SK-N-SH treated with all-trans-retinoic acid at 6 μM for 48 hours (cell line): ENCODE results near the gene SEZ6L.

Experiments
- ATAC-seq: fragments of 200-7000 bp; cut with Tn5 transposase; 3 replicates; pipeline ENCODE4 v1.9.1; 2020; ENCODE audit warnings: mild to moderate bottlenecking, moderate library complexity
- ARNTL ChIP-seq: fragments of 450-650 bp; formaldehyde crosslinking; IDR thresholded peaks from 2 replicates; pipeline ENCODE4 v1.5.0; 2020; ENCODE audit warnings: low read depth, mild to moderate bottlenecking, moderate library complexity, borderline replicate concordance
- BACH2 ChIP-seq: fragments of 250-450 bp; sonication (Bioruptor Pico); IDR thresholded peaks from 2 replicates; pipeline ENCODE4 v1.9.0; 2021; ENCODE audit warnings: mild to moderate bottlenecking, borderline replicate concordance
- CSDC2 ChIP-seq: fragments of 250-450 bp; sonication (Bioruptor Pico); IDR thresholded peaks from 2 replicates; pipeline ENCODE4 v1.5.0; 2020; ENCODE audit warnings: mild to moderate bottlenecking, moderate library complexity
- ESRRG ChIP-seq: fragments of 250-450 bp; sonication (Bioruptor Pico); IDR thresholded peaks from 2 replicates; pipeline ENCODE4 v1.6.1; 2021; ENCODE audit warnings: mild to moderate bottlenecking
- GLIS3 ChIP-seq: fragments of 250-450 bp; sonication (Bioruptor Pico); IDR thresholded peaks from 2 replicates; pipeline ENCODE4 v1.5.0; 2020; ENCODE audit warnings: mild to moderate bottlenecking, moderate library complexity
- ISL1 ChIP-seq: fragments of 250-450 bp; sonication (Bioruptor Pico); IDR thresholded peaks from 2 replicates; pipeline ENCODE4 v2.1.2; 2022; ENCODE audit warnings: mild to moderate bottlenecking, moderate library complexity
- OSR1 ChIP-seq: fragments of 250-450 bp; sonication (Bioruptor Pico); IDR thresholded peaks from 2 replicates; pipeline ENCODE4 v1.8.0; 2022; ENCODE audit warnings: moderate library complexity, mild to moderate bottlenecking, inconsistent platforms
- PPARA ChIP-seq: fragments of 250-450 bp; sonication (Bioruptor Pico); IDR thresholded peaks from 2 replicates; pipeline ENCODE4 v1.5.0; 2020; ENCODE audit warnings: mild to moderate bottlenecking, borderline replicate concordance
- SNAI2 ChIP-seq: fragments of 250-450 bp; sonication (Bioruptor Pico); IDR thresholded peaks from 2 replicates; pipeline ENCODE4 v1.5.0; 2020; ENCODE audit warnings: mild to moderate bottlenecking, moderate library complexity
- TCF4 ChIP-seq: fragments of 250-450 bp; sonication (Bioruptor Pico); IDR thresholded peaks from 2 replicates; pipeline ENCODE4 v1.8.0; 2021; ENCODE audit warnings: mild to moderate bottlenecking, moderate library complexity, borderline replicate concordance
- TOX ChIP-seq: fragments of 250-450 bp; sonication (Bioruptor Pico); IDR thresholded peaks from 2 replicates; pipeline ENCODE4 v1.8.0; 2021; ENCODE audit warnings: mild to moderate bottlenecking, moderate library complexity, borderline replicate concordance
- ZC3H10 ChIP-seq: fragments of 250-450 bp; sonication (Bioruptor Pico); IDR thresholded peaks from 2 replicates; pipeline ENCODE4 v1.5.1; 2021; ENCODE audit warnings: mild to moderate bottlenecking, moderate library complexity
- ZFP3 ChIP-seq: fragments of 250-450 bp; sonication (Bioruptor Pico); IDR thresholded peaks from 2 replicates; pipeline ENCODE4 v1.5.0; 2020; ENCODE audit warnings: mild to moderate bottlenecking, moderate library complexity
- ZFP30 ChIP-seq: fragments of 450-650 bp; formaldehyde crosslinking; IDR thresholded peaks from 2 replicates; pipeline ENCODE4 v1.5.0; 2022; ENCODE audit warnings: mild to moderate bottlenecking, moderate library complexity
- ZNF565 ChIP-seq: fragments of 450-650 bp; formaldehyde crosslinking; conservative IDR thresholded peaks from 2 replicates; pipeline ENCODE4 v1.5.0; 2020; ENCODE audit warnings: low read depth, mild to moderate bottlenecking, moderate library complexity
- ZNF70 ChIP-seq: fragments of 450-650 bp; formaldehyde crosslinking; IDR thresholded peaks from 2 replicates; pipeline ENCODE4 v1.5.0; 2020; ENCODE audit warnings: mild to moderate bottlenecking, moderate library complexity
- ZNF8 ChIP-seq: fragments of 450-650 bp; formaldehyde crosslinking; IDR thresholded peaks from 2 replicates; pipeline ENCODE4 v1.5.0; 2020; ENCODE audit warnings: mild to moderate bottlenecking, moderate library complexity
- TF ChIP-seq, protein P1 (sequence below): fragments of 250-450 bp; sonication (Bioruptor Pico); IDR thresholded peaks from 2 replicates; pipeline ENCODE4 v1.5.0; 2020; ENCODE audit warnings: mild to moderate bottlenecking, moderate library complexity
- TF ChIP-seq, protein P2 (sequence below): fragments of 250-450 bp; sonication (Bioruptor Pico); IDR thresholded peaks from 2 replicates; pipeline ENCODE4 v1.5.1; 2021; ENCODE audit warnings: mild to moderate bottlenecking, moderate library complexity
- TF ChIP-seq, protein P3 (sequence below): fragments of 250-450 bp; sonication (Bioruptor Pico); IDR thresholded peaks from 2 replicates; pipeline ENCODE4 v1.8.0; 2021; ENCODE audit warnings: low read depth, mild to moderate bottlenecking, moderate library complexity, borderline replicate concordance
- TF ChIP-seq, protein P4 (sequence below): fragments of 250-450 bp; sonication (Bioruptor Pico); IDR thresholded peaks from 2 replicates; pipeline ENCODE4 v1.8.0; 2020; ENCODE audit warnings: mild to moderate bottlenecking, moderate library complexity, borderline replicate concordance

Gene SEZ6L

DNA sequence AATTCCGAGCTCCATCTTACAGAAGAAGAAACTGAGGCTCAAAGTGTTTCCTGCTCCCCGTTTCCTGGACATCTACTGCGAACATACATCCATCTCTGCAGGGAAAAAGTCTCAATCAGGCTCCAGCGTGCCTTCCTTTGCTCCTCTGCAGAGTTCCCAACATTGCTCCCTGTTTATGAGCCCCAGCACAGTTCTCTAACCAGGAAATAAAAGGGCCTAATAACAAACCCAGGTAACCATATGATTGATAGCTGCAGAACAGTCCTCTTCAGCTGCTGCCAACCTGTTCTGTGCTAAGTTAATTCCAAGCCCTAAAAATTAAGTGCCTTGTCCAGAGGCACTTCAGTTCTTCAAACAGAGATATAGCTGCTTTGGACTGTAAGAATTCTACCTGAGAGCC lies 154.9 kb downstream of the SEZ6L start:
- TF ChIP-seq SNAI2 (no peak), TCF4 (CRISPR knock-in tag) (no peak), ZFP30 (CRISPR knock-in tag) (no peak)

DNA sequence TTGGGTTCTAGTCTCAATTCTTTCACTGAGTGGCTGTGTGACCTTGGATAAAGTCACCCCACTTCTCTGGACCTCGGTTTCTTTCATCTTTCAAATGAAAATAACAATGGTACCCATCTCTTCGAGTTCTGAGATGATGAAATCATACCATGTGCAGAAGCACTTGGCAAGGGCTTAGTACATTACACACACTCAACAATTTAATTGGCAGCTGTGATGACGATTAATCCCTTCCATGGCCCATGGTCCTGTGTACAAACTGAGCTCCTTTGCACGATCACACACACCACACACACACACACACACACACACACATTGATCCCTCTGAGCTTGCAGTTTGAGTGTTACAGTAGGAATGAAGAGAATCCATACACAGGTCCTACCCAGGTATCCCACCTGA lies 156.4 kb downstream of the SEZ6L start:
- TF ChIP-seq ZNF565 (CRISPR knock-in tag) = no peak
- TF ChIP-seq SNAI2 = no peak
- TF ChIP-seq ZFP30 (CRISPR knock-in tag) = no peak
- TF ChIP-seq, protein P1, sequence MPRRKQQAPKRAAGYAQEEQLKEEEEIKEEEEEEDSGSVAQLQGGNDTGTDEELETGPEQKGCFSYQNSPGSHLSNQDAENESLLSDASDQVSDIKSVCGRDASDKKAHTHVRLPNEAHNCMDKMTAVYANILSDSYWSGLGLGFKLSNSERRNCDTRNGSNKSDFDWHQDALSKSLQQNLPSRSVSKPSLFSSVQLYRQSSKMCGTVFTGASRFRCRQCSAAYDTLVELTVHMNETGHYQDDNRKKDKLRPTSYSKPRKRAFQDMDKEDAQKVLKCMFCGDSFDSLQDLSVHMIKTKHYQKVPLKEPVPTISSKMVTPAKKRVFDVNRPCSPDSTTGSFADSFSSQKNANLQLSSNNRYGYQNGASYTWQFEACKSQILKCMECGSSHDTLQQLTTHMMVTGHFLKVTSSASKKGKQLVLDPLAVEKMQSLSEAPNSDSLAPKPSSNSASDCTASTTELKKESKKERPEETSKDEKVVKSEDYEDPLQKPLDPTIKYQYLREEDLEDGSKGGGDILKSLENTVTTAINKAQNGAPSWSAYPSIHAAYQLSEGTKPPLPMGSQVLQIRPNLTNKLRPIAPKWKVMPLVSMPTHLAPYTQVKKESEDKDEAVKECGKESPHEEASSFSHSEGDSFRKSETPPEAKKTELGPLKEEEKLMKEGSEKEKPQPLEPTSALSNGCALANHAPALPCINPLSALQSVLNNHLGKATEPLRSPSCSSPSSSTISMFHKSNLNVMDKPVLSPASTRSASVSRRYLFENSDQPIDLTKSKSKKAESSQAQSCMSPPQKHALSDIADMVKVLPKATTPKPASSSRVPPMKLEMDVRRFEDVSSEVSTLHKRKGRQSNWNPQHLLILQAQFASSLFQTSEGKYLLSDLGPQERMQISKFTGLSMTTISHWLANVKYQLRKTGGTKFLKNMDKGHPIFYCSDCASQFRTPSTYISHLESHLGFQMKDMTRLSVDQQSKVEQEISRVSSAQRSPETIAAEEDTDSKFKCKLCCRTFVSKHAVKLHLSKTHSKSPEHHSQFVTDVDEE (CRISPR knock-in tag) = no peak
- TF ChIP-seq GLIS3 = no peak
- TF ChIP-seq ZNF8 (CRISPR knock-in tag) = no peak
- TF ChIP-seq ZC3H10 (CRISPR knock-in tag) = no peak
- no peak for TF ChIP-seq TOX (CRISPR knock-in tag)
- TF ChIP-seq, protein P2, sequence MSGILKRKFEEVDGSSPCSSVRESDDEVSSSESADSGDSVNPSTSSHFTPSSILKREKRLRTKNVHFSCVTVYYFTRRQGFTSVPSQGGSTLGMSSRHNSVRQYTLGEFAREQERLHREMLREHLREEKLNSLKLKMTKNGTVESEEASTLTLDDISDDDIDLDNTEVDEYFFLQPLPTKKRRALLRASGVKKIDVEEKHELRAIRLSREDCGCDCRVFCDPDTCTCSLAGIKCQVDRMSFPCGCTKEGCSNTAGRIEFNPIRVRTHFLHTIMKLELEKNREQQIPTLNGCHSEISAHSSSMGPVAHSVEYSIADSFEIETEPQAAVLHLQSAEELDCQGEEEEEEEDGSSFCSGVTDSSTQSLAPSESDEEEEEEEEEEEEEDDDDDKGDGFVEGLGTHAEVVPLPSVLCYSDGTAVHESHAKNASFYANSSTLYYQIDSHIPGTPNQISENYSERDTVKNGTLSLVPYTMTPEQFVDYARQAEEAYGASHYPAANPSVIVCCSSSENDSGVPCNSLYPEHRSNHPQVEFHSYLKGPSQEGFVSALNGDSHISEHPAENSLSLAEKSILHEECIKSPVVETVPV (CRISPR knock-in tag) = no peak
- no peak for TF ChIP-seq TCF4 (CRISPR knock-in tag)
- no peak for TF ChIP-seq CSDC2
- TF ChIP-seq ESRRG (CRISPR knock-in tag) = no peak
- TF ChIP-seq ISL1 = no peak
- no peak for TF ChIP-seq ZNF70 (CRISPR knock-in tag)
- TF ChIP-seq BACH2 (CRISPR knock-in tag) = no peak
- no peak for TF ChIP-seq ZFP3 (CRISPR knock-in tag)
- no peak for TF ChIP-seq OSR1
- TF ChIP-seq, protein P3, sequence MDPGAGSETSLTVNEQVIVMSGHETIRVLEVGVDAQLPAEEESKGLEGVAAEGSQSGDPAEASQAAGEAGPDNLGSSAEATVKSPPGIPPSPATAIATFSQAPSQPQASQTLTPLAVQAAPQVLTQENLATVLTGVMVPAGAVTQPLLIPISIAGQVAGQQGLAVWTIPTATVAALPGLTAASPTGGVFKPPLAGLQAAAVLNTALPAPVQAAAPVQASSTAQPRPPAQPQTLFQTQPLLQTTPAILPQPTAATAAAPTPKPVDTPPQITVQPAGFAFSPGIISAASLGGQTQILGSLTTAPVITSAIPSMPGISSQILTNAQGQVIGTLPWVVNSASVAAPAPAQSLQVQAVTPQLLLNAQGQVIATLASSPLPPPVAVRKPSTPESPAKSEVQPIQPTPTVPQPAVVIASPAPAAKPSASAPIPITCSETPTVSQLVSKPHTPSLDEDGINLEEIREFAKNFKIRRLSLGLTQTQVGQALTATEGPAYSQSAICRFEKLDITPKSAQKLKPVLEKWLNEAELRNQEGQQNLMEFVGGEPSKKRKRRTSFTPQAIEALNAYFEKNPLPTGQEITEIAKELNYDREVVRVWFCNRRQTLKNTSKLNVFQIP (CRISPR knock-in tag) = no peak
- ATAC-seq = no peak

More for the DNA sequence above, 154.9 kb downstream of the SEZ6L start:
- ATAC-seq = no peak

DNA sequence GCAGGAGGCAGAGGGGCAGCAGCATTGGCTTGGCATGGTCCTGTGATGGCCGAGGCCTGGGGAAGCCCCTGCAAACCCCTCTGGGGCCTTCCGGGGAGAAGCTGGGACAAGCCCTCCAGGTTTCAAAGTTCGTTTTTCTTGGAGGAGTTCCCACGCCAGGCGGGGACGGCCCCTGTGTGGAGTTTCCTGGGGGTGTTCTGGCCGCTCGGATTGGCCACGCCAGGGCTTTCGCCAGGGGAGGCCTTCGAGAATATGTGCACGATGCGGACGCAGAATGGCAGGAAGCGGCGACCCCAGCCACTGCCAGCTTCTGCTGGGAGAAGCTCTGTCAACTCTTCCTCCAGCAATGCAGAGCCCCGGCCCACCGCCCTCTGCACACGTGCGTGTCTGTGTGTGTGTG lies 157.5 kb downstream of the SEZ6L start:
- ATAC-seq = no peak
- TF ChIP-seq TCF4 (CRISPR knock-in tag) = no peak
- TF ChIP-seq, protein P3 (CRISPR knock-in tag) = no peak
- no peak for TF ChIP-seq ZNF70 (CRISPR knock-in tag)
- TF ChIP-seq PPARA (CRISPR knock-in tag) = no peak
- no peak for TF ChIP-seq ZFP30 (CRISPR knock-in tag)
- no peak for TF ChIP-seq GLIS3
- TF ChIP-seq, all 23 proteins: peak for 0

DNA sequence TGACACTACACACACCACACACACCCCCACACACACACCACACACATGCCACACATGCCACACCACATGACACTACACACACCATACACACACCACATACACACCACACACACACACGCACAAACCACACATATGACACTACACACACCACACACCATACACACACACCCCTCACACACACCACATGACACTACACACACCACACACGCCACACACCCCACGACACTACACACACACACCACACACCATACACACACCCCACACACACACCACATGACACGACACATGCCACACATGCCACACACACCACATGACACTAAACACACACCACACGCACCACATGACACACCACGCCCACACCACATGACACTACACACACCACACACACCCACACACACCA lies 158.0 kb downstream of the SEZ6L start:
- ATAC-seq = no peak
- TF ChIP-seq ZC3H10 (CRISPR knock-in tag) = no peak
- TF ChIP-seq GLIS3 = no peak
- no peak for TF ChIP-seq TOX (CRISPR knock-in tag)
- no peak for TF ChIP-seq TCF4 (CRISPR knock-in tag)
- no peak for TF ChIP-seq ARNTL (CRISPR knock-in tag)
- TF ChIP-seq, protein P4, sequence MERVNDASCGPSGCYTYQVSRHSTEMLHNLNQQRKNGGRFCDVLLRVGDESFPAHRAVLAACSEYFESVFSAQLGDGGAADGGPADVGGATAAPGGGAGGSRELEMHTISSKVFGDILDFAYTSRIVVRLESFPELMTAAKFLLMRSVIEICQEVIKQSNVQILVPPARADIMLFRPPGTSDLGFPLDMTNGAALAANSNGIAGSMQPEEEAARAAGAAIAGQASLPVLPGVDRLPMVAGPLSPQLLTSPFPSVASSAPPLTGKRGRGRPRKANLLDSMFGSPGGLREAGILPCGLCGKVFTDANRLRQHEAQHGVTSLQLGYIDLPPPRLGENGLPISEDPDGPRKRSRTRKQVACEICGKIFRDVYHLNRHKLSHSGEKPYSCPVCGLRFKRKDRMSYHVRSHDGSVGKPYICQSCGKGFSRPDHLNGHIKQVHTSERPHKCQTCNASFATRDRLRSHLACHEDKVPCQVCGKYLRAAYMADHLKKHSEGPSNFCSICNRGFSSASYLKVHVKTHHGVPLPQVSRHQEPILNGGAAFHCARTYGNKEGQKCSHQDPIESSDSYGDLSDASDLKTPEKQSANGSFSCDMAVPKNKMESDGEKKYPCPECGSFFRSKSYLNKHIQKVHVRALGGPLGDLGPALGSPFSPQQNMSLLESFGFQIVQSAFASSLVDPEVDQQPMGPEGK (CRISPR knock-in tag) = no peak
- no peak for TF ChIP-seq ZFP3 (CRISPR knock-in tag)
- TF ChIP-seq OSR1 = no peak
- no peak for TF ChIP-seq BACH2 (CRISPR knock-in tag)
- TF ChIP-seq ZFP30 (CRISPR knock-in tag) = no peak
- no peak for TF ChIP-seq ZNF70 (CRISPR knock-in tag)
- TF ChIP-seq, protein P1 (CRISPR knock-in tag) = no peak
- TF ChIP-seq ZNF565 (CRISPR knock-in tag) = no peak
- TF ChIP-seq CSDC2 = no peak
